Islet of Langerhans (tissue), 1 donor: ENCODE results near the gene TAF1B.

Experiments used
- FAIRE-seq: peaks from one replicate; lab custom pipeline; 2011; peaks lifted over from hg19 to GRCh38; lab: Jason Lieb, UNC

The TAF1B gene

DNA sequence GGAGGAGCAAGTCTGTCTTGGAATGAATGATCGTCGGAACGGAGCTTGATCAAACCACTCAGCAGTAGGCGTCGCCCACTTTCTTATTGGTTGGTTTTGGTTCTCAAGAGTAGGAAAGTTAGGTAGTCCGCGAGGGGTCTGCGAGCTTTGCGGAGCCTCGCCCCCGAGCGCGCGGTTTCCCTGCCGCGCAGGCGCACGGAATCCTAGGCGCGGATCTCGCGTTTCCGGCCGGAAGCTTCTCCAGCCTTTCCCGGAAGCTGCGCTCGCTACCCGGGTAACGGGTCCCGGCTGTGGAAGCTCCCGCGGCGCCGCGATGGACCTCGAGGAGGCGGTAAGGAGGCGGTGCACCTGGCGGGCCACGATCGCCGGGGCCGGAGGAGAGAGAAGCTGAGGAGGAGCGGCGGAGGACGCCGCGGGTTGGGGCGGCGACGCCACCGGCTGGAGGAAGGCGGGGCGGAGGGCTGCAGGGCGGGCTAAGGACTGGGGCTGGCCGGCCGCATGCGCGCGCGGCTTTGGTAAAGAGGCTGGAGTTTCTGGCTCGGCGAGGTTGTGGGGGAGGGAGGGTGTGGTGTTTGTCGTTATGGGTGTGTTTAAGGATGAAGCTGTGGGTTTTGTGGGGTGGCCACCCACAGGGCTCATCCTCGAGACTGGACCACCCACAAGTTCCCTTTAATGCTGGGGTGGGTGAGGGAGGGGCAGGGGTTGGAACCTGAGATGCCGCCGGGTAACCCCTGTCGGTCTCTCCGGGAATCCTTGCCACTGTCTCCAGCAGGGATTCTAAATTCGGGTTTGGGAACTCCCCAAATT is at the start of gene TAF1B:
Gene TAF1B (plus strand): TSS at position 246 of the 807 bp plus-strand sequence. CDS start 68 bp downstream, at position 314.
- FAIRE-seq = no peak

DNA sequence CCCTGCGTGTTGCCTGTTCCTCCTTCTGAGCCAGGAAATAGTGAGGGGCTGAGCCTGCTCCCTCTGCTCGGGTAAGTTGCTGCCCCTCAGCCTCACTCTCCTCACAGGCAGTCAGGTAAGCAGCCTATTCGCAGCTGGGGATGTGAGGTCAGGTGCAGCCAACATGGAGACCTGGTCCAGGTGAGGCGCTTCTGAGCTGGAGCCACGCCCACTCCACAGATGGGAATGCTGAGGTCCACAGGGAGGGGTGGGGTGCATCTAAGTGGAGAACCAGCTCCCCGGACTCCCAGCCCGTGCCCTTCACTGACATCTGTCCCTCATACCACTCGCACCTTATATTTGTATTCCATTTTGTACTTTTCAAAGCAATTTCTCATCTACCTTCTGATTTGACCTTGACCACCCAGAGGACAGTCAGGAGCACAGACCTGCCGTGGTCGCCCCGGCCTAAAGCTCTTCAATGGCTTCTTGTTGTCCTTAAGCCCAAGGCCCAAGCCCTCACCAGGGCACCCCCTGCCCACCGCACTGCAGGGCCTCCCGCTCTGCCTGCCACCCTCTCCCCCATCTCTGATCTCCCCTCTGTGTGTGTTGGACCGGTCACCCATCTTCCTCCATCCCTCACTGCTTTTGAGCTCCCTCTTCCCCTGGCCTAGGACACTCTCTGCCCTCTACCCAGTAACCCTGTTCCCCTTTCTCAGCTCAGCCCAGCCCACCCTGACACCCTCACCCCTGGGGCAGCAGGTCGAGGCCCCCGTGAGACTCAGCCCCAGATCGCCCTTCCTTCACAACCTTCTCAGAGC is 49.2 kb upstream of the TAF1B start:
- no peak for FAIRE-seq

DNA sequence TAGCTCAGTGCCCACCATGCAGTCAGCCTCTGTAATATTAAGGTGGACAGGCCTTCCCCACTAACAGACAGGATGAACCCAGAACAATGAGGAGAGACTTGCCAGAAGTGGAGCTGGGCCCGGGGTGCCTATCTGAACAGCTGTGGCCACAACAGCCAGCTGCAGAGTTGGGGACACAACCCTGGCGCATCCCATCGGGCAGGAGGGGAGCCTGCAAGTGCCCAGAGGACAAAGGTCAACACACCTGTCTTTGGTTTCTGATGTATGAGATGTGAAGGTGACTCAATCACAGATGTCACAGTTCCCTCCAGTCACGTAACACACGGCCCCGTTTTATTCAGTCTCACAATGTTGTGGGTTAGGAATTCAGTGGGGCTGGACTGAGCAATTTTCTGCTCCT is 48.2 kb upstream of the TAF1B start:
- no peak for FAIRE-seq

DNA sequence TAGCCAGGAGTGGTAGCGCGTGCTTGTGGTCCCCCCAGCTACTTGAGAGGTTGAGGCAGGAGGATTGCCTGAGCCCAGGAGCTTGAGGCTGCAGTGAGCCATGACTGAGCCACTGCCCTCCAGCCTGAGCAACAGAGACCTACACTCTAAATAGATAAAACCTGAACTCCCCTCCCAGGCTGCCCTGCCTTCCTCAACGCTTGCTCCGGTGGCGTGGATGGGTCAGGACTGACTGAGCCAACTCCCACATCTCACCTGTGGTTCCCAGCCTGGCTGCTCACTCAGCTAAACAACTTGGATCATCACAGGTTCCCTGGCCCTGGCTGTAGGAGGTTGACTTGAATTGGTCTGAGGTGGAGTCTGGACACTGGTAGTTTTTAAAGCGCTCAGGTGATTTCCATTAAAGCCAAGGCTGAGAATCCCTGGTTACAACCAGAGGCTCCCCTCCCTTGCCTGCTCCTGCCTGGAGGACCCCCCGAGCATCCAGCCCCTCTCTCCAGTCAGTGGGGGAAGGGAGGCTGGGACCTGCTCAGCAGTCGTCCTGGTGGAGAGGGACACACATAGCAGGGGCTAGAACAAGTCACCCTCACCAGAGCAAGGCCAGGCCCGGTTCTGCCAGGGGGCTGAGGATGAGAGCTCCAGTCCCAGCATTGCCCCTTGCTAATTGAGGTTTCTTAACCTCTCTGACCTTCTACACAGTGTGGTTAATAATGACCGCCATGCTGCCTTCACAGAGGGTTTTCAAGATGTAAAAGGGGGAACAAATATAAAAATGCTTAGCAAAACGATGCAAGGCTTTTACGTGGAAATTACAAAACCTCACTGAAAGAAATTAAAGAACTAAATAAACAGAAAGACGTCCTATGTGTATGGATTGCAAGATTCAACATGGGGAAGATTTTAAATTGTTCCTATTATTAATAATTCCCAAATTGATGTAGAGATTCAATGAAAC is 46.9 kb upstream of the TAF1B start:
- no peak for FAIRE-seq

DNA sequence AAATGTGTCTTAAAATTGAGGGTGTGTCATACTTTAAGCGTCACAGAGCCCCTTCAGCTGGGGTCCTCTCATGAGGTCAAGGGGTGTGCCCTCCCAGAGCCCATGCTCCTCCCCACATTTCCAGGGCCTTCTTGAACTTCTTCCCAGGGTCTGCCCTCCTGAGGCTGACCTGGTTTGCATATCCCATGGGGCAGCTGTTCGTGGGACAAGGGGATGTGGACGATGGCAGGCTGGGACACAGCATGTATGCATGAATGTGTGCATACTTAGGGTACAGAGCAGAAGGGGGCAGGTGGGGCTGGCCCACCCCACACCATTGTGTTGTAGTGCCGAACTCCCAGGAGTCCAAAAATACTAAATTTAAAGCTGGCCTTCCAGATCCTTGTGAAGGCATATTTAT is 46.2 kb upstream of the TAF1B start:
- no peak for FAIRE-seq

DNA sequence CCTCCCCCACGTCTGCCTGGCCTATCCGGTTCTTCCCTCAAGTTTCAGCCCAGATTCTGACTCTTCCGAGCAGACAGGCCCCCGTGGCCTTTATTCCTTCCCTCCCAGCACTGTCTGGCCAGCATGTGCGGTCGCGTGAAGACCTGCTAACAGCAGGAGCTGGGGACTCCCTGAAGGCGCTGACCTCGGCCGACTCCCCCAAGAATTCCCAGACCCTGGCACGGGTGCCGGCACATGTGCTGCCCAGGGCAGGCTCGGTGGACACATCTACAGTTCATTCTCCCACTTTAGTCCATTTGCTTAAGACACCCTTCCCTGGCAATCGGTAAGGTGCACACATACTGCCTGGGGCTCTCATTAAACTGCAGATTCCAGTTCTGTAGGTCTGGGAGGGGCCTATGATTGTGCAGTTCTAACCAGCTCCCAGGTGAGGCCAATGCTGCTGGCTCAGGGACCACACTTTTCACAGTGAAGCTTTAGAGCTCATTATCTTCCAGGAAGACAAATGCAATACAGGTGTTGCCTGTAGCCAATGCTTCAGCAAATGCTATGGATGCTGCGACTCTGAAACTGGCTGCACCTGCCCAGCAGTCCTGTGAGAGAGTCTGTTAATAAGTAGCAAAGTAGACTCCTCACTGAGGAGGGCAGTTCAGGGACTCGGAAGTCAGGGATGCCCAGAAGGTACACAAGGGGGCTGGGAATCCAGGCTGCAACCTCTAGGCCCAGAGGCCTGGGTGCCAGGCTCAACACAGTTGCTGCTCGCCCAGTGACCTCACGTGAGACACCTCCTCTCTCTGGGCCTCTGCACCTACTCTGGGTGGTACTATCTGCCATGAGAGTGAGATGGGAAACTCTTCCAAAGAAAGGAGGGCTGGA is 45.4 kb upstream of the TAF1B start:
- FAIRE-seq = no peak

DNA sequence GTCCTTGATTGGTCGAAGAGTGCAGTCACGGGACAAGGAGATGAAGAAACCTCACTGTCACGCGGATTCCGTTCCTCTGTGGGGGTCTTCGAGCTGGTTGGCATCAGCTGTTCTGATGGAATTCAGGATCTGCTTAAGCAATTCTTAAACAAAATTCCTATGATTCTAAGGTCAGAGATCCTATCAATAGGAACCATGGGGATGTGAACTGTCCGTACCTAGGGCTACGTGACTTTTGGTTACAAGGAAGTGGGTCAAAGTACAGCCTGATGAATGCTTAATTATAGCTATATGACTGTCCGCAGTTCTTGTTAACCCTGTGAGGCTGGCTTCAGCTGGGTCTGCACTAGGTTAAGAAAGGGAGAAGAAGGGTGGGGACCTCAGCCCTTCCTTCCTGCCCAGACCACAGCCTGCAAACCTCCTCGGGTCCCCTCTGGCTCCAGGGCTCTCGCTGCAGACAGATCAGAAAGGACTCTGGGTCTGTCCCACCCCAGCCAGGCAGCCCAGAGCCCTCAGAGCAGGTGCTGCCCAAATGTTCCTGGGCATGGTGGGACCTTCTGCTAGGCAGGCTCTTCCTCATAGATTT is 44.2 kb upstream of the TAF1B start:
- FAIRE-seq = no peak

DNA sequence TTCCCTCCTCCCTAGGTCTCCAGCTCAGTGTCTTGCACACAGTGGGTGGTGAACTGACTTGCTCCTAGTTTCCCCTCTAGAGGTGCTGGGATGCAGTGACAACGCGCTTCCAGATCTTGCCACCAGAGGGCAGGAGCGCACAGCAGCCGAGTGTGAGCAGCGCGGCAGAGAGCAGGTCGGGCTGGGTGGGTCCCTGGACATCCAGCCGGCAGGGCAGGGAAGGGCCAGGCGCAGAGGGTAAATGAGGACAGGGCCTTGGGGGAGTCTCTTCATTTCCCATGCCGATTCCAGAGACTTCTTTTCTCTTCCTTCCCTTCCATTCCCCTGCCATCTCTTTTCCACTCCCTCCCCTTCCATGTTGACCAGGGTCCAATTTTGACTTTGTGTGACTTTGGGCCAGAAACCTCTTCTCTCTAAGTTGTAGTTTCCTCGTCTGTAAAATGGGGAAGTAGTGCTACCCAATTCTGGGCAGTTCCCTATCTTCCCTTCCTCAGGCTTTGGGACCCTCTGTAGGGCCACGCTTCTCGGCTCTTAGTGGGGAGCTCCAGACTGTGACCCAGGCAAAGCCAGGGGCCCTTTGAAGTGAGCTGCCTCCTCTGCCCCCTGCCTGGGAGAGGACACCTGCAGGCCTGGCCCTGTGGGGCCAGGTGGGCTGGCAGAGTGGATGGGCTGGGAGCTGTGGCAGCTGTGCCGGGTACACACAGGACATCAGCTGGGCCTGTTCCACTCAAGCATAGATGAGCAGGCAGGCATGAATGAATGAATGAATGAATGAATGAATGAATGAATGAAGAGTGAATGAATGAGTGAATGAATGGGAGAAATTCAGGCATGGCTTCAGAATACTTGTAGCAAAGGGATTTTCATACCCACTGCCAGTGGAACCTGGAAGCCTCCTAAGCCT is 43.3 kb upstream of the TAF1B start:
- no peak for FAIRE-seq

DNA sequence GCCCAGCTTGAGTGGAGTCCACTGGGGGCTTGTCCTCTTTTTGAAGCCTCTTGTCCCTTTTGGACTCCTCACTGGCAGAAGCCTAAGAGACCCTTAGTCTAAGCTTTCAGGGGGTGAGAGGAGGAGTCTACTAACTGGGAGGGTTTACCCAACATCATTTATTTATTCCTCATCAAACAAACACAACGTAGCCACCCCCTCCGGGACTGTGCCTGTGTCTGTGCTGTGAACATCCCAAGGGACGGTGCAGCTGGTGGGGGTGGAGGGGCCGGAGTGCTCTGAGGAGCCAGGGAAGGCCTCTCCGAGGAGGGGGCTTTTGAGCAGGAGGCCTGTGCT is 42.7 kb upstream of the TAF1B start:
- no peak for FAIRE-seq

DNA sequence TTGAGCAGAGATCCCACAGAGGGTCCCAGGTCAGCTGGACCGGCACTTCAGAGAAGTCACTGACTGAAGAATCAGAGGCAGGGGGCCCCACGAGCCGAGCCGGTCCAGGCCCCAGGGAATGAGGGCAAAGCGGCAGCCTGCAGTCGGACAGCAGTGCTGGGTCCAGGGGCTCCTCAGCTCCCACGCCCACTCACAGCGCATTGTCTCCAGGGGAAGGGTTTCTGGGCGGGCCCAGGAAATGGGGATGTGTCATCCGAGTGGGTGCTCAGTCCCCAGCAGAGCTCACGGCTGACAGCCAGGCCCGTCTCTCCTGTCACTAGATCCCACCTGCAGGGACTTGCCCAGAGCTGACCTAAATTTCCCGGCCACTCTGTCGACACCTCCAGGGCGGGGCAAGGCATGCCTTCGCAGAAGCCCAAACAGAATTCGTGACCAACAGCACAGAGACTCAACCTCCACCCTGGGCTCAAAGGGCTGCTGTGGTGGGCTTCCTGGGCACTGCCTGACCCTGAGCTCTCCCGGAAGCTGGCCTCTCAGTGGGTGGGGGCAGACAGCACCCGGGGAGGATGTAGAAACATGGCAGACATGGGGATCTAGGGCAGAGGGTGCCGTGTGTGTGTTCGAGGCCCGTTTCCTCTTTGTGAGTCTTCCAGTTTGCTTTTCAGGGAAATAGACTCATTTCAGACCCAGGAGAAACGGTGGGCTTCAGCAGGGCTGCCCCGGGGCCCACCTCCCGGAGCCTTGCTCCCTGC is 42.1 kb upstream of the TAF1B start:
- FAIRE-seq = no peak

DNA sequence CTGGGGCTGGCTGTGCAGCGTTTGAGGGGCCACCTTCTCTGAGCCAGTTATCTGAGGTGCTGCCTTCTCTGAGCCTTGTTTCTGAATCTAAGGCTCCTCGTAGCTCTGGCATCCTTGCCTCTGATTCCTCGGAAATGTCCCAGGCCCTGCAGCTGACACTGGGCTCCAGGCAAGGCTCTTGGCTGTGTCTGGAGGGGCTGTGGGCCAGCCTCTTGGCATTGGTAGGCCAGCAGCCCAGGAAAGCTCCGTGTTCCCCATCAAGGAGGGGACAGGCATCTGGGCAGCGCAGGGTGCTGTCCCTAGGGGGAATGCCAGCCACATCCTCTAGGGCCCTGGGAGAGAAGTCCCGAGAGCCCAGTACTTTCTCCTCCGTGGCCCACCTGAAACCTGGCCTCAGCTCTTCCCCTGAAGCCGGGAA is 40.7 kb upstream of the TAF1B start:
- FAIRE-seq = no peak

DNA sequence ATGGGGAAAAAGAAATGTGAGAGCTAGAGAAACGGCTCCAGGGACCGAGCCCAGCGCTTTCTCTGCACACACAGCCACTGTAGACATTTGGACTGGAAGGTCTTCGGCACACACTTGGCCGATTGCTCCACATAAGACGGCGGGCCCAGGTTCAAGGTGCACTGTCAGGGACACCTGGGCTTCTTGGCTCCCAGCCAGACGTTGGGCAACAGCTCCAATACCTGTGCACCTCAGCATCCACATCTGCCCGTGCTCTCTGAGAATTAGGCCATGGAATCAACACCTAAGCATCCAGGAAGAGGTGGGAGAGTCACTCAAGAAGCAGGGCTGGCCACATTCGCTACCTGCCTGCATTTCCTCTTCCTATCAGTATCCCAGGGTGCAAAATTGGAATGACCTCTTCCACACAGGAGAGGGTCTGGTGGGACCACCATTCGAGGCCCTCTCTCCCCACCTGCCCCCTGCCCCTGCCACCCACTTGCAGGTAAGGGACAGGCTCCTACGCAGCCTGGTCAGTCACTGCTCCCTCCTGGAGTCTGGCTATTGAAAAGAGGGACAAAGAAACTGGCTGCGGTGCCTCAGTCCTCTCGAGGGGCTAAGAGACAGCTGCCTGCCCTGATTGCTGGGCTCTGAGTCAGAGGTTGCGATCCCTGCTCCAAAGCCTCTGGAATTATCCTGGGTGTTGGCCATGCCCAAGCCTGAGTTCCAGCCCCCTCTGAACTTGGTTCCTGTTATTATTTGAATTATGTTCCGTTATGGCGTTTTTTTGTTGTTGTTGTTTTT is 40.1 kb upstream of the TAF1B start:
- no peak for FAIRE-seq

DNA sequence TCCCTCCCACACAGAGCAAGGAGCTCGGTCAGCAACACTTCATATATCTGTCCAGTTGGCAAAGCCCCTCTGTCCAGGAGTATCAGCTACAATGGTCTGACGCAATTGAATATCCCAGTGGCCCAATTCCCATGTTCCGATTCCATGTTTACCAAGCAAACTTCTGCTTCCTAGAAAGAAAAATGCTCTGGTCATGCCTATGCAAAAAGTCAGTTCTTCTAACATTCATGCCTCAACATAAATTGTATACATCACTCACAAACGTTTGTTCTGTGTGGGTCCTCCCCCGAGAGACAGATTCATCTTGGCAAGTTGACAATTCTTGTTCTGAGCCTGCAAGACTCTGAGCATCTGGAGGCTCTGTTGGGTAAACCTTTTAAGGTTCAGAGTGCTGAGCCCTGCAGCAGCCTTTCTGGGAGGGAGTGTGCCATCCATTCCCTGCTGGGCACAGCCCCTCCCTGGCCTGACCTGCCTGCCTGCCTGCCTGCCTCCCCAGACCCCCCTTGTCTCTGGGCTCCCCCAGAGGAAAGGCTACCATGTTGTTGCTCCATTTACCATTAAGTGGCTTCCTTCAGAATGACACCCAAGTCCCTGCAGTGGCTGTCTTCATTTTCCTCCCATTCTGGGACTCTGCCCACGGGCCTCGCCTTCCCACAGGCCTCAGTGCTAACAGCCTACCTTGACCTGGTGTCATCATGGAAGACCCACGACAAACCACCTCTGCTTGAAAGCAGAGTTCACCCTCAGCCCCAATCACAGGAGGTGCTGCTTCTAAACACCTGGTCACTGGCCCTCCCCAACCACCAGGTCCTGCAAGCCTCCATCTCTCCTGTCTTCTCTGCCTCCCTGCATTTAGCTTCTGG is 37.6 kb upstream of the TAF1B start:
- FAIRE-seq = no peak

DNA sequence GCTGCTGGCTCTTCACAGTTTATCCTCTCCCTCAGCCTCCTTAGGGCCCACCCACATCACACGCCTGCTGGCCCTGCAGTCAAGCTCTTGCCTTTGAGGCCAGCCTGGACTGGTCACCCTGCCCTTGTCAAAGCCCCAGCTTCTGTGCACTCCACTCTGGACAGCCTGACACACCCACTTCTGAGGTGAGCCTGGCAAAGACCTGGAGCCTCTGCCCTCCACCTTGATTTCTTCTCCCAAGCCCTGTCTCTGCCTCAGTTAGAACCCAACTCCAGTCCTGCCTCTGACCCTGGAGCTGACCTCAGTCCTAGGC is 37.0 kb upstream of the TAF1B start:
- FAIRE-seq = no peak

DNA sequence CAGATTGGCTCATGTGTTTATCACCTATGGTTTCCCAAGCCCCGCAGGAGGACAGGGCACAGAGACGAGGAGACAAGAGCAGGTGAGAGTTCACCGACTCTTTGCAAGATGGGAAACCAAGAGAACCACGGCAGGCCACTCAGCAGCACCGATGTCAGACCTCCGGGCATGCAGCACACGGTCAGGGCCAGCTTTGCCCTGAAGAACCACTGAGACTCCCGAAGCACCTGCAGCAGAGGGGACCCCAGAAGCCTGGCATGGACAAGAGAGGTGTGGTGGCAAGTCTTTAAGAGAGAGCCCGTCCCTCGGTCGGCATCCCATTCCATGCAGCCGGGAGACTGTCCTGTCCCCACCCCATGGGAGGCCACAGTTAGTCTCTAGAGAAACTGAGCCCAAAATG is 36.6 kb upstream of the TAF1B start:
- no peak for FAIRE-seq

DNA sequence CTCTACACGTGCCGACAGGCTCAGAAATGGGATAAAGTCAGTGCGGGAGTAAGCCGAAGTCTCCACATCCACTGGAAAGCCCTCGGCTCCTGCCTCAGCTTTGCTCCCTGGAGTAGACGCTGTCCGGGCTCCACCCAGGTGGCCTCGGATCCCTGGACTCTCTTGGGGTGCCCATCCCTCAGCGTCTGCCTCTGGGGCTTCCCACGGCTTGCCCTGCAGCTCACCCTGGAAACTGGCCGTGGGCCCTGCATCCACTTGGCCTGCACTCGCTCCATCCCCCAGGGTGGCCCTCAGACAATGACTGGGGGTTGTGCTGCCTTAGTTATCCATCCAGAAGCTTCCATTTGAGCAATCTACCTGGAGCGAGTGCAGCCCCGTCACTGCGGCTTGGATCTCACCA is 36.2 kb upstream of the TAF1B start:
- no peak for FAIRE-seq

DNA sequence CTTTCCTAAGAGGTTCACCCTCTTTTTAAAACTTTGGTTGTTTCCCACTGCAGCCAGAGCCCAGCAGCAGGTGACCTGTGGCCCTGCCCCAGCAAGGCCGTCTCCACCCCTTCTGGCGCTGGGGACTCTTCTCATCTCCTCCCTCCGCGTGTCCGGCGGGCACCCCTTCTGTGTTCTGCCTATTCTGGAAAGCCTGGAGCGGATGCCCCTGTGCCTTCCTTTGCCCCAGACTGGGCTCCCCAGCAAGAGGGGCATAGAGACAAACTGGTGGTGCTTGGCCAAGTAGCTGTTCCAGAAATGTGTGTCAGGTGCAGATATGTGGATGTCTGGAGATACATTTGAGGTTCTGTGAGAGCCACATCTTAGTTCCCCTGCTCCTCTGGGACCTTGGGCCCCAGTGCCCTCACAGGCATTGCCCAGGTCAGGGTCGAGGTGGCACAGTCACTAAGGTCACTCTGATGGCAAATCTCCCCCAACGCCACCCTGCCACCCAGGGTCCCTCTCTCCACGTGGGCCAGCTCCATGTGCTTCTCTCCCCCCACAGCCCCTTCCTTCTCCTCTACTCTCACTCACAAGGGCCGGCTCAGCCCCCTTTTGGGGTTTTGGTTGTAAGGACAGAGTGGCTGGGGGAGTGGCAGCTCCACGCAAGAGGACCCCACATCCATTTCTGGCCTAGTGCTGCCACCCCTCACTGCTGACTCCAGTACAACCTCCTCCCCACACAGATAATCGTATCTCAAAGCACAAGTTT is 35.5 kb upstream of the TAF1B start:
- no peak for FAIRE-seq
